ENCODE results near the gene STK17B. TPM values are rescaled to one million over a fixed set of nuclear protein-coding genes. Genes with fewer than 3 reads are reported as not detected.

The STK17B gene
- total and polyA plus RNA-seq, 2 of the 13 experiments (the other 11 are each of a cell fraction or from before 2014, with no cell fraction given): 1.6 to 4.5 TPM

DNA sequence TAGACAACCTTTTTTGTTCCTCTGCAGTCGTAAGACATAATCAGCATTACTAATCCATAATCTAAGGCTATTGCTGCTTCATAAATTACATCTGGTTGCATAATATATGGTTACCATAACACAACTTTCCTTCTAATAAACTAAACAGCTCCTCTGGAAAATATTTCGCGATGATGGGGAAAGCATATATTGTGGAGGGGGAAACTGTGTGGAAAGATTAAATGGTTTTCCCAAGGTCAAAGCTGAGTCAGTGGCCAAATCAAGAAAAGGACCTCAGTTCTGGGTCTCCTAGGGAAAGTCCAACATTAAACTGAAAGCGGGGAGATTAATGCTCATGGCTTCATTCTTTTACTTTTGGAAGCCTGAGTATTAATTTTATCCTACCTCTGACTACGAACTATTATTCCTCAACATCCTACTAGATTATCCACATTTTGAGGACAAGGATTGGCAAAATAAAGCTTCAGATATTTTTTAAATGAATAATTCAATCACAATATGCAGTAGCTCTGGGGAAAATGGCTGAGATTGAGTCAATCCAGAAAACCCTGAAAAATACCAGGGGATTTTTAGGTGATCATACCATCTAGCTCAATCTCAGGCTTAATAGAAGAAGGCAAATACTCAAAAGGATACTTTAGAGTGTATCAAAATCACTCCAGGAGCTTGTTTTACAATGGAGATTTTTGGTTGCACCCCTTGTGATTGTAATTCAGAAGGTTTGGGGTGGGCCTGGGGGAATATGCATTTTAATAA is 33.8 kb upstream of the STK17B start:
- ATAC-seq: no peak
- Histone ChIP-seq H3K4me2 (ENCODE audit: low read depth, low read length) (no peak overlapping the region), H3K79me2 (ENCODE audit: insufficient read depth, low read length) (no peaks in the 10 kb centered on the region), H2AFZ (ENCODE audit: low read length) (no peak overlapping the region), H3K4me1 (ENCODE audit: insufficient read depth, low read length) (no peaks in the 10 kb centered on the region), H3K9ac (ENCODE audit: insufficient read depth, low read depth, low read length) (no peak overlapping the region), H3K4me3 (replicated peaks in 1 of 3; ENCODE audit: insufficient read depth in 1 of 3, low read depth in 2 of 3, low read length in 3 of 3) (no peak overlapping the region), H3K27me3 (ENCODE audit: control insufficient read depth in 1 of 2, insufficient read depth in 2 of 2, low read length in 2 of 2) (no peaks in the 10 kb centered on the region), H3K27ac (ENCODE audit: extremely low read length, insufficient read depth, low read length) (no peak overlapping the region), H3K36me3 (replicated peaks in 1 of 2; ENCODE audit: control insufficient read depth in 1 of 2, insufficient read depth in 2 of 2, low read length in 2 of 2) (no peaks in the 10 kb centered on the region), H4K20me1 (ENCODE audit: insufficient read depth, low read length) (no peaks in the 10 kb centered on the region), H3K9me3 (ENCODE audit: low read length) (no peaks in the 10 kb centered on the region)
- in situ Hi-C loops (cut with HindIII; ENCODE audit: extremely low pct_ligation_motif_present, low pct_unique_long_range_greater_than_20kb): no loop called here
- FAIRE-seq: no peak
- no peak for TF ChIP-seq ZKSCAN8 (CRISPR knock-in tag; IDR thresholded peaks at IDR 0.05; ENCODE audit: borderline replicate concordance)
- TF ChIP-seq, protein P1, sequence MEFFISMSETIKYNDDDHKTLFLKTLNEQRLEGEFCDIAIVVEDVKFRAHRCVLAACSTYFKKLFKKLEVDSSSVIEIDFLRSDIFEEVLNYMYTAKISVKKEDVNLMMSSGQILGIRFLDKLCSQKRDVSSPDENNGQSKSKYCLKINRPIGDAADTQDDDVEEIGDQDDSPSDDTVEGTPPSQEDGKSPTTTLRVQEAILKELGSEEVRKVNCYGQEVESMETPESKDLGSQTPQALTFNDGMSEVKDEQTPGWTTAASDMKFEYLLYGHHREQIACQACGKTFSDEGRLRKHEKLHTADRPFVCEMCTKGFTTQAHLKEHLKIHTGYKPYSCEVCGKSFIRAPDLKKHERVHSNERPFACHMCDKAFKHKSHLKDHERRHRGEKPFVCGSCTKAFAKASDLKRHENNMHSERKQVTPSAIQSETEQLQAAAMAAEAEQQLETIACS (CRISPR knock-in tag; IDR thresholded peaks at IDR 0.05): no peak
- TF ChIP-seq CEBPG (CRISPR knock-in tag; IDR thresholded peaks at IDR 0.05): no peak
- TF ChIP-seq ZNF556 (CRISPR knock-in tag; IDR thresholded peaks at IDR 0.05; ENCODE audit: borderline replicate concordance): no peak
- no peak for TF ChIP-seq ZNF7 (CRISPR knock-in tag; IDR thresholded peaks at IDR 0.05)
- no peak for TF ChIP-seq SP5 (CRISPR knock-in tag; IDR thresholded peaks at IDR 0.05; ENCODE audit: borderline replicate concordance, low read depth)
- under 1% methylated on average over 5 of the region's 5 CpGs for WGBS (ENCODE audit: low lambda C conversion rate)
- ChIA-PET CTCF (ENCODE audit: low intra/inter-chr PET ratio, low total read pairs) (no interaction called here), POLR2A (no interaction called here)
- BruUV-seq (replicated peaks): no TSS peak
- no peak for DNase-seq (ENCODE audit: low spot score)
- intact Hi-C loops (cut with micrococcal nuclease; ENCODE audit: unreplicated experiment): no loop called here

Measured in HepG2 (cell line).